GM06990 (cell line): ENCODE measurements around the gene NTPCR.

Experiments used
- DNase-seq: peaks from one replicate; pipeline ENCODE4 v3.0.0-alpha.2; 2011; ENCODE audit not compliant: insufficient read length; ENCODE audit errors: extremely low read depth
- H3K27me3 ChIP-seq: replicated peaks from 2 replicates; pipeline ENCODE4 v1.6.0; 2011; ENCODE audit warnings: low read length; ENCODE audit not compliant: control insufficient read depth, insufficient read depth
- H3K36me3 ChIP-seq: 2 replicates; pipeline ENCODE4 v1.5.1; 2011; ENCODE audit warnings: low read length; ENCODE audit not compliant: control insufficient read depth, insufficient read depth
- H3K4me3 ChIP-seq: replicated peaks from 2 replicates; pipeline ENCODE4 v1.5.1; 2011; ENCODE audit warnings: low read depth, mild to moderate bottlenecking, control low read depth, low read length
- CTCF ChIP-seq: IDR thresholded peaks from 2 replicates; pipeline ENCODE4 v1.5.1; 2011; ENCODE audit warnings: low read length, control low read depth, mild to moderate bottlenecking, inconsistent platforms; ENCODE audit not compliant: insufficient read depth, poor library complexity, severe bottlenecking

NTPCR gene

DNA sequence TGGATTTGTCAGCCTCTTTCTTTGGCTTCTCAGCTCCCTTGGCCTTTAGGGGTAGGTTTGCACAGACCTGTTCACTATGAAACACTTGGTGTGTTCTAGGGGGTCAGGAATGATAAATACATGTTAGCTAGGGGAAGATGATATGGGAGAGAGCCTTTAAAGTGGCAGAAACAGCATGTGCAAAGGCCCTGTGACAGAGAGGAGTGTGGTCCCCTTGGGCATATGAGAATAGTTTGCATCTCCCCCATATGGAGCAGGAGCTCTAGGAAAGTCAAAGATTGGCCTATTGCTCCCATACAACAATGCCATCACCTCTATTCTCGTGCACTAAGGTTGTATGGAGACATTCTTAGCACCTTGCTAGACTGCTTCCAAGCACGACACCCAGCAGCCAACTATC lies 10.7 kb upstream of the NTPCR start:
- no peak for TF ChIP-seq CTCF
- no peak for DNase-seq
- Histone ChIP-seq H3K36me3 (no peaks in the 10 kb centered on the region), H3K4me3 (no peak overlapping the region), H3K27me3 (no peaks in the 10 kb centered on the region)

- Histone ChIP-seq H3K36me3 (no peaks in the 10 kb centered on the region), H3K27me3 (no peaks in the 10 kb centered on the region), H3K4me3 (no peak overlapping the region)
- DNase-seq = no peak
- no peak for TF ChIP-seq CTCF
These were observed 10.1 kb upstream of the NTPCR start for GRCh38 chr1:232940262-232940661.

DNA sequence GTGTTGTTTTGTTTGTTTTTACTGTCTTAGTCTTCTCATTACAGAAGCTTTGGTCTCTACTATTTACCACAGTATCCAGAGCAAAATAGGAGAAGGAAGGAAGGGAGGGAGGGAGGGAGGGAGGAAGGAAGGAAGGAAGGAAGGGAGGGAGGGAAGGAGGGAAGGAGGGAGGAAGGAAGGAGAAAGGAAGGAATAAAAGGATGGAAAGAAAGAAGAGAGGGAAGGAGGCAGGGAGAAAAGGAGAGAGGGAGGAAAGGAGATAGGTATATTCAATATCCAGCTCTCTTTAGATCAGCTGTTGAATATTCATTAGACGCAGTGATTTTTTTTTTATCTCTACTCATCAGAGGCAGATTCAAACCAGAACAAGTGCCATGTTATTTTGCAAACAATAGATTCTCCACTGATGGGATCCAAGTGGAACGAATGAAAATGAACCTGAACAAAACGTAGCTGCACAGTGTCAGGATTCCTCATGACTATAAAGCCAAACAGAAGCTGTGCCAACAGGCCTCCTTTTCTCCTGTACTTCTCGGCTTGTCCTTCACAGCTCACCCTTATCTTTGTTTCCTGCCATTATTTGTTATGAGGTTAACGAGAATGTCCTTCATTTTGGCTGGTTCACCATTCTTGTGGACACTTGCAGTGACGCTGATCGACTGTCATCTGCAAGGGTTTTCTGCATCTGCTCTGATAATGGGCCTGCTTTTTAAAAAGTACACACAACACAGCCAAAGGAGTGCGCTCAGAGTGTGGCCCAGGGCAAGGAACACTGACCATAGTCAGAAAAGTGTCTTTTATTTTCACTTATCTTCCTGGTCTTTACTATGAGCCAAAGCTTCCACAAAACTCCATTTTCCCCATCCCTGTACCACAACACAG lies 7.8 kb upstream of the NTPCR start:
- Histone ChIP-seq H3K4me3 (no peak overlapping the region), H3K36me3 (no peaks in the 10 kb centered on the region), H3K27me3 (no peaks in the 10 kb centered on the region)
- no peak for DNase-seq
- TF ChIP-seq CTCF = no peak

DNA sequence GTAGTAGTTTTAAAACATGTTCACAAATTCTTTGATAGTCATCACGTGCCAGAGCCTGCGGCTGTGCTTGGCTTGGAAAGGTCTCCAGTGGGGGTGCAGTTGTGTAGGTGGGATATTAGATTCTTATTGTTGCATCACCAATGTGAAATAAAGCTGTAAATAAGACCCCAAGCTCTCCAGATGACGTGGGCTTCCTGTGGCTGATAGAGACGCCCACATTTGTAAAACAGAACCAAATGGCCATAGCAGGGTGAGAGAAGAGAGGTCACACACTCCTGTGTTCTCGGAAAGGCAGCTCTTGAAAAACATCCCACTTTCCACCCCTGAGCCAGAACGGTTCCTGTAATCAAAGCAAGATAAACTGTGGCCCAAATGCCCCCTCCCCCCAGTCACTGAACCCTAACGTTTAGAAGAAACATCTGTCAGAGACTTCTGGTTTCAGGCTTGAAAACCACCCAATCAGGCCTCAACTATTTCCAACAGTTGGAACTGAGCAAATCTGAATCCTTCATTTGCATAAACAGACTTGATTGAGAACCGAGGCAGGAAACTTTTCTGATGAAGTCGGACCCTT lies 6.6 kb upstream of the NTPCR start:
- no peak for DNase-seq
- H3K36me3 ChIP-seq = no peaks in the 10 kb centered on the region
- no peak for TF ChIP-seq CTCF
- no peak overlapping the region for H3K4me3 ChIP-seq
- H3K27me3 ChIP-seq = no peaks in the 10 kb centered on the region

GRCh38 chr1:232944347-232944746 lies 6.1 kb upstream of the NTPCR start:
- Histone ChIP-seq H3K36me3 (no peaks in the 10 kb centered on the region), H3K4me3 (no peak overlapping the region), H3K27me3 (no peaks in the 10 kb centered on the region)
- no peak for DNase-seq
- TF ChIP-seq CTCF = no peak
